Measurements from ENCODE around the gene CALCOCO1. TPM values are rescaled to one million over a fixed set of nuclear protein-coding genes. Genes with fewer than 3 reads are reported as not detected.

Gene CALCOCO1
- total RNA-seq, 1 donor from 2014 or later = 25.3 TPM

DNA sequence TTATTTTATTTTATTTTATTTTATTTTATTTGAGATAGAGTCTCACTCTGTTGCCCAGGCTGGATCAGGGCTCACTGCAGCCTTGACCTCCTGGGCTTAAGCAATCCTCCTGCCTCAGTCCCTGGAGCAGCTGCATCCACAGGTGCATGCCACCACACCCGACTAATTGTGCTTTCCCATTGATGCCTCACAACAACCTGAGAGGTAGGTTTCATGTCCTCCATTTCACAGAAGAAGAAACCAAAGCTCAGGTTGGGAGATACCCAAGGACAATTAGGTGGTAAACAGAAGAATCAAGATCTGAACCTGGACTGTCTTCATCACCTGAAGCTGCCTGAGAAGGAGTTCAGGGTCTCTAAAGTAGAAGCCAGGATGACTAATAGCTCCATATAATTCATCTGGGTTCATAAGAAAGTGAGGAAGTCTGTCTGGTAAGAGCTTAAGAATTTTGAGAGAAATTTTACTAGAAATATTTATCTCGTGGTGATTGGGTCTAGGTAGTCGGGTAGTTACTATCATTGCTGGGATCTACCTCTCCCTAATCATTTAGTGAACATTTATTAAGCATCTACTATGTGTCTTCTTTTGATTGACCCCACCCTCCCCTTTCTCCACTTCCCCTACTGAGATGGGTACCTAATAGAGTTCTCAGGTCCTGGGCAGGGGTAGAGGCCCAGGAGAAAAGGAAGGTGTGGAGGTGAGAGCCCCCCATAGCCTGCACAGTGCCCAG is 28.1 kb downstream of the CALCOCO1 start:
- Histone ChIP-seq H4K20me1 (ENCODE audit: low read depth) (no peaks in the 10 kb centered on the region), H3K4me2 (no peak overlapping the region), H3K36me3 (no peaks in the 10 kb centered on the region), H3K9me3 (ENCODE audit: low read depth) (no peaks in the 10 kb centered on the region), H2AFZ (replicated peaks) (no peak overlapping the region), H3K4me3 (no peak overlapping the region), H3K9ac (no peak overlapping the region), H3K27me3 (peaks cover 100% of the 10 kb centered on the region), H3K27ac (no peak overlapping the region), H3K4me1 (peaks cover 30% of the 10 kb centered on the region), H3F3A (ENCODE audit: low read depth) (peaks cover 19% of the 10 kb centered on the region), H3K79me2 (ENCODE audit: low read depth) (no peaks in the 10 kb centered on the region)
- Mint-ChIP-seq H3K4me1 (peaks cover 32% of the 10 kb centered on the region), H3K27me3 (ENCODE audit: insufficient read depth, low read depth) (peaks cover 57% of the 10 kb centered on the region), H3K4me3 (no peak overlapping the region), H3K9me3 (peaks cover 5% of the 10 kb centered on the region), H3K36me3 (peaks cover 2% of the 10 kb centered on the region), H3K27ac (no peak overlapping the region)
- DNase-seq (ENCODE audit: low spot score) = no peak
- TF ChIP-seq, protein P1, sequence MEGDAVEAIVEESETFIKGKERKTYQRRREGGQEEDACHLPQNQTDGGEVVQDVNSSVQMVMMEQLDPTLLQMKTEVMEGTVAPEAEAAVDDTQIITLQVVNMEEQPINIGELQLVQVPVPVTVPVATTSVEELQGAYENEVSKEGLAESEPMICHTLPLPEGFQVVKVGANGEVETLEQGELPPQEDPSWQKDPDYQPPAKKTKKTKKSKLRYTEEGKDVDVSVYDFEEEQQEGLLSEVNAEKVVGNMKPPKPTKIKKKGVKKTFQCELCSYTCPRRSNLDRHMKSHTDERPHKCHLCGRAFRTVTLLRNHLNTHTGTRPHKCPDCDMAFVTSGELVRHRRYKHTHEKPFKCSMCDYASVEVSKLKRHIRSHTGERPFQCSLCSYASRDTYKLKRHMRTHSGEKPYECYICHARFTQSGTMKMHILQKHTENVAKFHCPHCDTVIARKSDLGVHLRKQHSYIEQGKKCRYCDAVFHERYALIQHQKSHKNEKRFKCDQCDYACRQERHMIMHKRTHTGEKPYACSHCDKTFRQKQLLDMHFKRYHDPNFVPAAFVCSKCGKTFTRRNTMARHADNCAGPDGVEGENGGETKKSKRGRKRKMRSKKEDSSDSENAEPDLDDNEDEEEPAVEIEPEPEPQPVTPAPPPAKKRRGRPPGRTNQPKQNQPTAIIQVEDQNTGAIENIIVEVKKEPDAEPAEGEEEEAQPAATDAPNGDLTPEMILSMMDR (IDR thresholded peaks at IDR 0.05) = no peak
- TF ChIP-seq EZH2 (IDR thresholded peaks at IDR 0.05) (no peak), EZH2phosphoT487 (IDR thresholded peaks at IDR 0.05) (no peak)

DNA sequence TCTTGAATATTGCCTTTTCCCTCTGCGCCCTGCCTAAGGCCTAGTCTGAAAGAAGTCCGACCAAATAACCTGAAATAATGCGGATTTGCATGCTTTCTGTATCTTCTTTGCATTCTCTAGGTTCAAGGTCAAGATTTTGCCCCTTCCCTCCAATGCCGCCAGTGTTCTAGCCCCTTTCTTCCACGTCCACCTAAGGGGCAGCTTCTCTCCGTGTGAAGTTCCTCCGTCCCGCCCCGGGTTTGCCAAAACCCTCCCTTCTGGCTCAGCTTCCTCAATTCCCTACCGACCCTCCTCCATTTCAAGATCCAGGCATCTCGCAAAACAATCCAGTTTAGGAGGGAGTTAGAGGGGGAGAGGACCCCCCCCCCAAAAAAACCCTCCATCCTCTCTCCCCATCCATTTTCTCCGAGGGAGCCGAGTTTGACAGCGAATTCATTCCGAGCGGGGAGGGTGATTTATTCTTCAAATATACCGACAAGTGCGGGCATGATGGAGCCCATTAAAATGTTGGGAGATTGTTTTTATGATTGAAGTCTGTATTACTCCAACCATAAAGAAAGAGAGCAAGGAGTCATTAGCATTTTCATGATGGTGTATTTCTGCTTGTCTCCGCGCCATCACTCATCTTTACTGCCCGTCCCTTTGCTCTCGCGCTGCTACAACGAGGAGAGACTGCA is 30.5 kb downstream of the CALCOCO1 start:
- no peak for DNase-seq (ENCODE audit: low spot score)
- Mint-ChIP-seq H3K36me3 (peaks cover 2% of the 10 kb centered on the region), H3K27ac (no peak overlapping the region), H3K9me3 (peaks cover 5% of the 10 kb centered on the region), H3K4me3 (peak overlapping the region; percentile 74), H3K27me3 (ENCODE audit: insufficient read depth, low read depth) (peaks cover 64% of the 10 kb centered on the region), H3K4me1 (peaks cover 32% of the 10 kb centered on the region)
- no peaks in the 10 kb centered on the region for H3K36me3 ChIP-seq
- no peak overlapping the region for H3K27ac ChIP-seq
- peak; percentile 64 for TF ChIP-seq EZH2phosphoT487 (IDR thresholded peaks at IDR 0.05)
- TF ChIP-seq EZH2 (IDR thresholded peaks at IDR 0.05) = peak; percentile 70
- TF ChIP-seq, protein P1 (IDR thresholded peaks at IDR 0.05) = no peak
- H3K4me2 ChIP-seq = peak overlapping the region; percentile 87
- peaks cover 27% of the 10 kb centered on the region for H3K4me1 ChIP-seq
- H3K79me2 ChIP-seq (ENCODE audit: low read depth) = no peaks in the 10 kb centered on the region
- H4K20me1 ChIP-seq (ENCODE audit: low read depth) = no peaks in the 10 kb centered on the region
- H2AFZ ChIP-seq (replicated peaks) = peak overlapping the region; percentile 23
- H3K9me3 ChIP-seq (ENCODE audit: low read depth) = no peaks in the 10 kb centered on the region
- H3F3A ChIP-seq (ENCODE audit: low read depth) = peaks cover 26% of the 10 kb centered on the region
- H3K9ac ChIP-seq = no peak overlapping the region
- peak overlapping the region; percentile 43 for H3K4me3 ChIP-seq
- peaks cover 98% of the 10 kb centered on the region for H3K27me3 ChIP-seq

DNA sequence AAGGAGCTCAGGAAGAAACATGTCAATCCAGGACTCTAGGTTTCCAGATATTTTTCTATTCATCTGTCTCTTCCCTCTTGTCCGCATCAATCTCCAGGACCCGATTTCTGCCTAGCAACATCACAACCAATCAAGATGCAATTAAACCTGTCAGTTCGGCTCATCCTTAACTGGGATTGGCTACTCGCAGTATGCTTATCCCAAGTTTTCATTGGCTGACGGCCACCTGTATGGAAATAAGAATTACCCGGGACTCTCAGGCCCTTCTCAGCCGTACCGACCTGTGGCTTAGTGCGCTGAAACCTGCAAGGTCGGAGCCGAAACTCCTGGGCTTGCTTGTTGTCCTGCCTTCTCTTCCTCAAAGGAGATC is 31.0 kb downstream of the CALCOCO1 start:
- no peak for TF ChIP-seq EZH2 (IDR thresholded peaks at IDR 0.05)
- no peak for TF ChIP-seq EZH2phosphoT487 (IDR thresholded peaks at IDR 0.05)
- TF ChIP-seq, protein P1 (IDR thresholded peaks at IDR 0.05) = no peak
- peak overlapping the region; percentile 23 for H2AFZ ChIP-seq (replicated peaks)
- peak overlapping the region; percentile 74 for H3K4me3 Mint-ChIP-seq
- no peaks in the 10 kb centered on the region for H3K9me3 ChIP-seq (ENCODE audit: low read depth)
- DNase-seq (ENCODE audit: low spot score) = peak; percentile 94
- H3K36me3 ChIP-seq = no peaks in the 10 kb centered on the region
- H3K27ac Mint-ChIP-seq = no peak overlapping the region
- peaks cover 93% of the 10 kb centered on the region for H3K27me3 ChIP-seq
- H3F3A ChIP-seq (ENCODE audit: low read depth) = peaks cover 26% of the 10 kb centered on the region
- no peaks in the 10 kb centered on the region for H4K20me1 ChIP-seq (ENCODE audit: low read depth)
- peaks cover 7% of the 10 kb centered on the region for H3K9me3 Mint-ChIP-seq
- H3K27ac ChIP-seq = no peak overlapping the region
- peak overlapping the region; percentile 87 for H3K4me2 ChIP-seq
- H3K4me1 Mint-ChIP-seq = peaks cover 29% of the 10 kb centered on the region
- peaks cover 2% of the 10 kb centered on the region for H3K36me3 Mint-ChIP-seq
- no peak overlapping the region for H3K9ac ChIP-seq
- peaks cover 27% of the 10 kb centered on the region for H3K4me1 ChIP-seq
- peaks cover 63% of the 10 kb centered on the region for H3K27me3 Mint-ChIP-seq (ENCODE audit: insufficient read depth, low read depth)
- no peaks in the 10 kb centered on the region for H3K79me2 ChIP-seq (ENCODE audit: low read depth)
- H3K4me3 ChIP-seq = peak overlapping the region; percentile 43
